Endothelial cell (in vitro differentiated cells): ENCODE results near the gene ZFP42. TPM values are rescaled to one million over a fixed set of nuclear protein-coding genes. Genes with fewer than 3 reads are reported as not detected.

ENCODE experiments used
- DNase-seq: peaks from one replicate; pipeline ENCODE4 v3.0.0; 2021; ENCODE audit warnings: low spot score
- H3K27ac Mint-ChIP-seq: one replicate; pipeline ENCODE4 v1.8.0; 2021; ENCODE audit warnings: mixed read lengths, inconsistent platforms; ENCODE audit not compliant: unreplicated experiment
- H3K27me3 Mint-ChIP-seq: one replicate; pipeline ENCODE4 v1.8.0; 2021; ENCODE audit warnings: mild to moderate bottlenecking, moderate library complexity, mixed read lengths, inconsistent platforms; ENCODE audit not compliant: unreplicated experiment
- H3K36me3 Mint-ChIP-seq: one replicate; pipeline ENCODE4 v1.8.0; 2021; ENCODE audit warnings: mild to moderate bottlenecking, low read depth, mixed read lengths, inconsistent platforms; ENCODE audit not compliant: unreplicated experiment
- H3K4me1 Mint-ChIP-seq: one replicate; pipeline ENCODE4 v1.8.0; 2021; ENCODE audit warnings: mild to moderate bottlenecking, mixed read lengths, inconsistent platforms; ENCODE audit not compliant: unreplicated experiment
- H3K4me3 Mint-ChIP-seq: one replicate; pipeline ENCODE4 v1.8.0; 2021; ENCODE audit warnings: mild to moderate bottlenecking, mixed read lengths, inconsistent platforms; ENCODE audit not compliant: unreplicated experiment
- H3K9me3 Mint-ChIP-seq: one replicate; pipeline ENCODE4 v1.8.0; 2021; ENCODE audit warnings: mixed read lengths, inconsistent platforms; ENCODE audit not compliant: unreplicated experiment
- total RNA-seq: library from RNA; stranded (reverse); fragmentation: NEBNext Ultra II Directional; extraction: Animal tissue kit (Norgen Biotek cat#: 25700); gene quantifications from one replicate; pipeline ENCODE4 v1.2.1, GENCODE V29; 2021; ENCODE audit not compliant: unreplicated experiment
- TF ChIP-seq, protein P1 (sequence below): fragments of 200-600 bp; sonication (generic); IDR thresholded peaks from one replicate; pipeline ENCODE4 v1.5.0; 2021; ENCODE audit warnings: antibody characterized with exemption; ENCODE audit not compliant: unreplicated experiment

Gene ZFP42
- total RNA-seq, 1 donor from 2014 or later: 2.1 TPM

DNA sequence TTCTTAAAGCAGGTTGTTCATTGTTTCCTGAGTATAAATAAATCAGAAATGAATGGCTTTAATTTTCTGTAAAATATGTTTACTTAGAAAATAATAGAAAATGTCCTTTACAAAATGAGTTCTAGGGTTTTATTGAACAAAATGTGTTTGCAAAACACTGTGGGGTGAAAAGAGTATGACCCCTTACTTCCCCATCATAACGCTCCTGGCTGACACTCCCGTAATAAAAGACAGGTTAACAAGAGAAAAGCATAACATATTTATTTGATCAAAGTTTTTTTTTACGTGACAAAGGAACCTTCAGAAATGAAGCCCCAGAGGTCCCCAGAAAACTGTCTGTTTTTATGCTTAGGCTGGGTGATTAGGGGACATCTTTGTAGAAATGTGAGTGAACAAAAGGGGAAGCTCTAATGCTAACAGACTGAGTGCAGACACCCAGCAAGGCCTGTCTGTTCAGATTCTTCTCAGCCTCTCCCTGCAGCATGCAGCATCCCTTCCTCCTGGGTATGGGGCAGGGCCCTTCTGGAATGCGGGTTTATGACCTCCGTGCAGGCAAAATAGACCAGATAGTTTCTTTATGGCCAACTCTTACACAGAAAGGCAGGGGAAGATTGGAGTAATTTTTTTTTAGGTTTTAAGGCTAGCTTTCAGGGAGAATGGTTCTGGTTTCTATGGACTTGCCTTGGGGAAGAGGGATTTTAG lies 26.1 kb downstream of the ZFP42 start:
- Mint-ChIP-seq H3K36me3 (no peaks in the 10 kb centered on the region), H3K27ac (no peak overlapping the region), H3K9me3 (no peaks in the 10 kb centered on the region), H3K27me3 (peaks cover 3% of the 10 kb centered on the region), H3K4me3 (no peak overlapping the region), H3K4me1 (peaks cover 4% of the 10 kb centered on the region)
- no peak for DNase-seq
- TF ChIP-seq, protein P1, sequence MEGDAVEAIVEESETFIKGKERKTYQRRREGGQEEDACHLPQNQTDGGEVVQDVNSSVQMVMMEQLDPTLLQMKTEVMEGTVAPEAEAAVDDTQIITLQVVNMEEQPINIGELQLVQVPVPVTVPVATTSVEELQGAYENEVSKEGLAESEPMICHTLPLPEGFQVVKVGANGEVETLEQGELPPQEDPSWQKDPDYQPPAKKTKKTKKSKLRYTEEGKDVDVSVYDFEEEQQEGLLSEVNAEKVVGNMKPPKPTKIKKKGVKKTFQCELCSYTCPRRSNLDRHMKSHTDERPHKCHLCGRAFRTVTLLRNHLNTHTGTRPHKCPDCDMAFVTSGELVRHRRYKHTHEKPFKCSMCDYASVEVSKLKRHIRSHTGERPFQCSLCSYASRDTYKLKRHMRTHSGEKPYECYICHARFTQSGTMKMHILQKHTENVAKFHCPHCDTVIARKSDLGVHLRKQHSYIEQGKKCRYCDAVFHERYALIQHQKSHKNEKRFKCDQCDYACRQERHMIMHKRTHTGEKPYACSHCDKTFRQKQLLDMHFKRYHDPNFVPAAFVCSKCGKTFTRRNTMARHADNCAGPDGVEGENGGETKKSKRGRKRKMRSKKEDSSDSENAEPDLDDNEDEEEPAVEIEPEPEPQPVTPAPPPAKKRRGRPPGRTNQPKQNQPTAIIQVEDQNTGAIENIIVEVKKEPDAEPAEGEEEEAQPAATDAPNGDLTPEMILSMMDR: no peak

DNA sequence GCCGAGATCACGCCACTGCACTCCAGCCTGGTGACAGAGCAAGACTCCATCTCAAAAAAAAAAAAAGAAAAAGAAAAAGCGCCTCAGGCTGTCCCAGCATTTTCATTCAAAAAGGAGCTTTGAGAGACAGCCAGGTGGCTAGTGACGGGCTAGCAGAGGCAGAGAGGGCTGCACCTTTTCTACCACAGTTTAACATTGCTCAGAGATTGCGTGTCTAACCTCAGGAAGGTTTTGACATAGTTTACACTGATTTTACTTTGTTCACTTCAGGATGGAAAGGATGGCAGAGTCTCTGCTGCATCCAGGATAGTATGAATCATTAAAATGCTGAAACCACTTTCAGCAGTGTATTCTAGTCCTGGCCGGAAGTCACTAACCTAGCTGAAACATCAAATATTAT lies 28.1 kb downstream of the ZFP42 start:
- Mint-ChIP-seq H3K27ac (no peak overlapping the region), H3K9me3 (no peaks in the 10 kb centered on the region), H3K36me3 (no peaks in the 10 kb centered on the region), H3K4me1 (no peaks in the 10 kb centered on the region), H3K27me3 (peaks cover 3% of the 10 kb centered on the region), H3K4me3 (no peak overlapping the region)
- DNase-seq: no peak
- TF ChIP-seq, protein P1: no peak

DNA sequence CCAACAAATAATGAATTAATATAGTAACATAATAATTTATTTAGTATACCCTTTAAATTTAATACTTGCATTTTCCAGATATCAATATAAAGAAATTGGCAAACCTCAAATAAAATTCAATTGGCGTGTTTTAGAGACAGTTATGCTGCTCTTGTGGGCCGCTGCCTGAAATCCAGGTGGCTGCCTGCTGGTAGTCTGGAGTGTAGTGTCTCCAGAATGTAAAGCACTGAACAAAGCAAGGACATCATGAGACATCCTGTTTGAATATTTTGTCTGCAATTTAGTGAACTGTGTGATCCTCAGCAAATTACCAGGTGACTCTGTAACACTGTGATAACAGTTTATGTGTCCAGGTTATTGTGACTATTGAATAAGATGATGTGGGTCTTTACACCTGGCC lies 29.9 kb downstream of the ZFP42 start:
- no peak overlapping the region for H3K27ac Mint-ChIP-seq
- no peaks in the 10 kb centered on the region for H3K9me3 Mint-ChIP-seq

DNA sequence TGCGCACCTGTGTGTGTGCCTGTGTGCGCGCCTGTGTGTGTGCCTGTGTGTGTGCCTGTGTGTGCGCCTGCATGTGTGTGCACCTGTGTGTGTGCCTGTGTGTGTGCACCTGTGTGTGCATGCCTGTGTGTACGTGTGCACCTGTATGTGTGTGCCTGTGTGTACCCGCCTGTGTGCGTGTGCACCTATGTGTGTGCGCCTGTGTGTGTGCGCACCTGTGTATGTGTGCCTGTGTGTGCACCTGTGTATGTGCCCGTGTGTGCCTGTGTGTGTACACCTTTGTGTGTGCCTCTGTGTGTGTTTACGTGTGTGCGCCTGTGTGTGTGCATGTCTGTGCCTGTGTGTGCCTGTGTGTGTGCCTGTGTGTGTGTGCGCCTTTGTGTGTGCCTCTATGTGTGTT lies 33.5 kb downstream of the ZFP42 start:
- TF ChIP-seq, protein P1: no peak
- Mint-ChIP-seq H3K27ac (no peak overlapping the region), H3K27me3 (peaks cover 8% of the 10 kb centered on the region), H3K36me3 (peaks cover 3% of the 10 kb centered on the region), H3K4me1 (peaks cover 10% of the 10 kb centered on the region), H3K9me3 (no peaks in the 10 kb centered on the region), H3K4me3 (no peak overlapping the region)
- no peak for DNase-seq

More for the DNA sequence above, 29.9 kb downstream of the ZFP42 start:
- Mint-ChIP-seq H3K36me3 (peaks cover 3% of the 10 kb centered on the region), H3K4me1 (no peaks in the 10 kb centered on the region), H3K27me3 (peaks cover 3% of the 10 kb centered on the region), H3K4me3 (no peak overlapping the region)
- TF ChIP-seq, protein P1: no peak
- DNase-seq: no peak

DNA sequence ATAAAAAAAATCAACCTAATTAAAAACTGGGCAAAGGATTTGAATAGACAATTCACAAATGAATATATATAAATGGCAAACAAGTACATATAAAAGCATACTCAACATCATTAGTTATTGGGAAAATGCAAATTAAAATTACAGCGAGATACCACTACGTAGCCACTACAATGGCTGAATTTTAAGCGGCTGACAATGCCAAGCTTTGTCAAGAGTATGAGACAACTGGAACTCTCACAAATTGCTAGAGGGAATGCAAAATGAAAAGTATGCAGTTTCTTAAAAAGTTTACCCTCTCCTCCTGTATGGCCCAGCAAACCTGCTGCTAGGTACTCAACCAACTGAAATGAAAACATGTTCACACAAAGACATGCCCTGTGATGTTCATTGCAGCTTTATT lies 34.8 kb downstream of the ZFP42 start:
- Mint-ChIP-seq H3K36me3 (peaks cover 3% of the 10 kb centered on the region), H3K4me3 (no peak overlapping the region), H3K4me1 (peaks cover 10% of the 10 kb centered on the region), H3K27me3 (peaks cover 5% of the 10 kb centered on the region), H3K27ac (no peak overlapping the region), H3K9me3 (no peaks in the 10 kb centered on the region)
- TF ChIP-seq, protein P1: no peak
- DNase-seq: no peak
